Heart right ventricle (tissue), 16 donors: Measurements from ENCODE around the gene MYO1D. TPM values are rescaled to one million over a fixed set of nuclear protein-coding genes. Genes with fewer than 3 reads are reported as not detected.

Experiments used
- ATAC-seq, 8 donors: fragments of 200-7000 bp; cut with Tn5 transposase; one replicate each; pipeline ENCODE4 v1.9.1; 2020; ENCODE audit warnings: mild to moderate bottlenecking in 8 of 8, moderate library complexity in 8 of 8, moderate number of reproducible peaks in 1 of 8
- DNase-seq, 2 donors: peaks; one replicate each; pipeline ENCODE4 v3.0.0-alpha.2; 2020
- H3K27ac ChIP-seq, 10 donors: fragments of 200-600 bp; sonication (generic) in 2 of 10; one replicate each; pipeline versions ENCODE4 v1.5.0 to v1.8.0; 2020 to 2022; ENCODE audit warnings: mild to moderate bottlenecking in 3 of 10
- H3K27me3 ChIP-seq, 7 donors: fragments of 200-600 bp; one replicate each; pipeline ENCODE4 v1.8.0; 2021 to 2022; ENCODE audit warnings: mild to moderate bottlenecking in 2 of 7
- H3K36me3 ChIP-seq, 9 donors: fragments of 200-600 bp; sonication (generic) in 1 of 9; one replicate each; pipeline versions ENCODE4 v1.5.0 to v1.8.0; 2020 to 2022; ENCODE audit warnings: mild to moderate bottlenecking in 2 of 9
- H3K4me1 ChIP-seq, 9 donors: fragments of 200-600 bp; sonication (generic) in 1 of 9; one replicate each; pipeline versions ENCODE4 v1.5.0 to v1.8.0; 2020 to 2022; ENCODE audit warnings: mild to moderate bottlenecking in 4 of 9
- H3K4me3 ChIP-seq, 10 donors: fragments of 200-600 bp; sonication (generic) in 2 of 10; one replicate each; pipeline versions ENCODE4 v1.5.0 to v1.8.0; 2020 to 2022; ENCODE audit warnings: mild to moderate bottlenecking in 7 of 10, moderate library complexity in 2 of 10
- H3K9me3 ChIP-seq, 11 donors: fragments of 200-600 bp in 10 of 11; sonication (generic) in 2 of 11; one replicate each; pipeline versions ENCODE4 v1.5.0 to v1.8.0; 2013 to 2022; ENCODE audit warnings: mild to moderate bottlenecking in 2 of 11, control low read depth in 1 of 11, moderate library complexity in 1 of 11
- CTCF ChIP-seq, 9 donors: fragments of 200-600 bp; sonication (generic) in 2 of 9; IDR thresholded peaks; one replicate each; pipeline versions ENCODE4 v1.5.0 to v1.8.0; 2021 to 2022; ENCODE audit warnings: antibody characterized with exemption in 9 of 9, mild to moderate bottlenecking in 5 of 9, moderate library complexity in 1 of 9
- WGBS, 2 donors: extraction: QIAGEN DNeasy Blood & Tissue Kit; methylation state at CpG; one replicate each; pipeline ENCODE4 v1.1.7; 2013; ENCODE audit warnings: inconsistent platforms in 1 of 2; 5-methylcytosine and 5-hydroxymethylcytosine counted together
- intact Hi-C, 10 donors: fragments of 100-400 bp; cut with DNase I; formaldehyde crosslinking; loops; one replicate each; pipeline versions ENCODE4 v1.11.1 to v1.14.2; 2022
- polyA plus RNA-seq, 2 donors: library from polyadenylated mRNA; stranded (reverse); fragments of 200-250 nt; gene quantifications; one replicate each; pipeline ENCODE4 v1.2.3, GENCODE V29; 2013
- total RNA-seq, 10 donors: library from RNA; stranded (reverse); fragmentation: NEBNext Ultra II Directional in 3 of 10; extraction: Animal tissue kit (Norgen Biotek cat#: 25700) in 3 of 10; gene quantifications; one replicate each; pipeline versions ENCODE4 v1.2.1 to v1.2.4, GENCODE V29; 2021 to 2023
- donor health status: Arrhythmogenic right ventricular cardiomyopathy.
- donor health status: ischemic (EF 13 %, LVEDD 7.1; RV severe dilation, severe dysfunction).
- donor health status: healthy with polysubstance abuse.
- donor health status: DM: no; HTN: yes; CAD: no.
- donor health status: DM: no; HTN: no; CAD: no.
- donor health status: ischemic (EF 25% LVEDD 6.9; RV normal size, moderate dysfunction).
- donor health status: ischemic (EF 25% LVEDD 5.7; RV mildly dilated, moderate dysfunction).
- donor health status: healthy.
- donor health status: DM: yes; HTN: yes; CAD: no.
- donor health status: Ischemic cardiomyopathy.
- donor health status: ischemic (EF 35%, LVEDD 5.7; RV mildly dilated, moderate dysfunction).
- donor health status: nonischemic (EF 11% LVEDD 7.7; RV severe dilation, severe dysfunction).
- donor health status: DM: yes; HTN: yes; CAD: no.
- donor health status: PGD.
- donor health status: ischemic (EF 29% LVEDD 5.4; RV normal size, mild dysfunction).
- donor health status: nonischemic (EF 23%, LVEDD 6.1; RV moderate dilation, normal function).

MYO1D gene
- total and polyA plus RNA-seq, 12 donors, result 1.9 to 16.4 (median 6.7) TPM

GRCh38 chr17:32814836-32815235 lies 62.1 kb downstream of the MYO1D start:
- Histone ChIP-seq H3K27ac (no peak overlapping the region), H3K9me3 (no peaks in the 10 kb centered on the region), H3K4me1 (peaks cover 0 to 20% (median 14%) of the 10 kb centered on the region in 9 donors), H3K4me3 (no peak overlapping the region), H3K36me3 (no peaks in the 10 kb centered on the region), H3K27me3 (no peaks in the 10 kb centered on the region)
- TF ChIP-seq CTCF (IDR thresholded peaks at IDR 0.05), result no peak
- 93 to 96% methylated on average over 7 of the region's 7 CpGs for WGBS, 2 donors
- DNase-seq, result no peak
- intact Hi-C loops, result loop anchor here in 3 of 10 donors (5.0 to 10.0 kb wide), 2 partner anchors 50 to 62 kb away; partner anchors contain the start of gene MYO1D (in 2 of the 3)
- ATAC-seq, result no peak

- H3K27ac ChIP-seq, result no peak overlapping the region
Observed at GRCh38 chr17:32813021-32813420, 63.9 kb downstream of the MYO1D start.

GRCh38 chr17:32810690-32811089 lies 66.2 kb downstream of the MYO1D start:
- DNase-seq (no peak), ATAC-seq (no peak)
- Histone ChIP-seq H3K9me3 (no peaks in the 10 kb centered on the region), H3K27me3 (no peaks in the 10 kb centered on the region), H3K27ac (no peak overlapping the region), H3K36me3 (no peaks in the 10 kb centered on the region), H3K4me3 (no peak overlapping the region), H3K4me1 (peaks cover 0 to 20% (median 0%) of the 10 kb centered on the region in 9 donors)
- intact Hi-C loops, result loop anchor here in 1 of 10 donors (10.0 kb wide), 1 partner anchor 54 kb away; no protein-coding TSS in a partner anchor
- TF ChIP-seq CTCF (IDR thresholded peaks at IDR 0.05), result no peak
- 93 to 97% methylated on average over 5 of the region's 5 CpGs for WGBS, 2 donors

More at GRCh38 chr17:32813021-32813420, 63.9 kb downstream of the MYO1D start:
- no peaks in the 10 kb centered on the region for H3K27me3 ChIP-seq
- no peak overlapping the region for H3K4me3 ChIP-seq
- H3K4me1 ChIP-seq, result peaks cover 0 to 14% (median 0%) of the 10 kb centered on the region in 9 donors
- intact Hi-C loops, result loop anchor here in 1 of 10 donors (10.0 kb wide), 1 partner anchor 52 kb away; no protein-coding TSS in a partner anchor
- ATAC-seq, result no peak
- H3K36me3 ChIP-seq, result no peaks in the 10 kb centered on the region
- 93 to 94% methylated on average over 3 of the region's 3 CpGs for WGBS, 2 donors
- TF ChIP-seq CTCF (IDR thresholded peaks at IDR 0.05), result no peak
- DNase-seq, result no peak
- no peaks in the 10 kb centered on the region for H3K9me3 ChIP-seq

- no peaks in the 10 kb centered on the region for H3K27me3 ChIP-seq
- no peak overlapping the region for H3K27ac ChIP-seq
- H3K4me3 ChIP-seq, result no peak overlapping the region
- no peaks in the 10 kb centered on the region for H3K36me3 ChIP-seq
- peaks cover 0 to 13% (median 0%) of the 10 kb centered on the region in 9 donors for H3K4me1 ChIP-seq
- no peak for TF ChIP-seq CTCF (IDR thresholded peaks at IDR 0.05)
- intact Hi-C loops, result no loop called here
- DNase-seq, result no peak
- 88 to 93% methylated on average over 3 of the region's 3 CpGs for WGBS, 2 donors
- no peaks in the 10 kb centered on the region for H3K9me3 ChIP-seq
- ATAC-seq, result no peak
Observed at GRCh38 chr17:32807577-32807976, 69.3 kb downstream of the MYO1D start.
